Common myeloid progenitor, CD34-positive (primary cell): ENCODE data around the gene TADA2A.

Experiments
- CTCF ChIA-PET: fragments of 350-600 bp; sonication (Branson Sonifier 250); formaldehyde crosslinking; loops from one replicate; lab custom pipeline; 2021; ENCODE audit warnings: antibody characterized with exemption; lab: Charles Lee
- POLR2A ChIA-PET: fragments of 350-600 bp; sonication (Branson Sonifier 250); formaldehyde crosslinking; loops from one replicate; lab custom pipeline; 2021; ENCODE audit warnings: antibody characterized with exemption; lab: Charles Lee
- DNase-seq, 3 donors: peaks; one replicate each; pipeline versions ENCODE4 v3.0.0 to v3.0.0-alpha.2; 2013
- H3K27ac ChIP-seq, 2 experiments: 1 replicate in 1 of 2; 2 replicates in 1 of 2; pipeline ENCODE4 v1.7.0; 2013; ENCODE audit warnings: inconsistent platforms in 2 of 2, low read length in 2 of 2, mild to moderate bottlenecking in 2 of 2, low read depth in 1 of 2, moderate library complexity in 1 of 2; ENCODE audit not compliant: severe bottlenecking in 2 of 2, insufficient read depth in 1 of 2, poor library complexity in 1 of 2
- H3K27me3 ChIP-seq, 5 experiments: replicated peaks in 2 of 5; 1 replicate in 3 of 5; 2 replicates in 2 of 5; pipeline versions ENCODE4 v1.6.1 to v1.7.0; 2013; ENCODE audit warnings: low read length in 4 of 5, mild to moderate bottlenecking in 2 of 5, moderate library complexity in 2 of 5, inconsistent platforms in 1 of 5; ENCODE audit not compliant: insufficient read depth in 5 of 5, control insufficient read depth in 4 of 5
- H3K36me3 ChIP-seq, 4 experiments: 1 replicate in 2 of 4; 2 replicates in 2 of 4; pipeline versions ENCODE4 v1.6.1 to v1.7.0; 2013; ENCODE audit warnings: low read length in 3 of 4, control low read depth in 1 of 4, mild to moderate bottlenecking in 1 of 4; ENCODE audit not compliant: control insufficient read depth in 4 of 4, insufficient read depth in 4 of 4
- H3K4me1 ChIP-seq, 4 experiments: 1 replicate in 3 of 4; 2 replicates in 1 of 4; pipeline versions ENCODE4 v1.6.1 to v1.7.1; 2013; ENCODE audit warnings: low read length in 3 of 4, mild to moderate bottlenecking in 3 of 4, control low read depth in 1 of 4, inconsistent platforms in 1 of 4, moderate library complexity in 1 of 4; ENCODE audit not compliant: control insufficient read depth in 4 of 4, insufficient read depth in 4 of 4; ENCODE audit errors: control extremely low read depth in 1 of 4
- H3K4me3 ChIP-seq, 7 experiments: 1 replicate in 4 of 7; 2 replicates in 3 of 7; pipeline versions ENCODE4 v1.5.1 to v1.7.0; 2013; ENCODE audit warnings: mild to moderate bottlenecking in 7 of 7, low read length in 6 of 7, moderate library complexity in 6 of 7, inconsistent platforms in 2 of 7, low read depth in 2 of 7, control low read depth in 1 of 7; ENCODE audit not compliant: insufficient read depth in 4 of 7, control insufficient read depth in 1 of 7; ENCODE audit errors: extremely low read depth in 1 of 7
- H3K9me3 ChIP-seq, 5 experiments: 1 replicate in 4 of 5; 2 replicates in 1 of 5; pipeline versions ENCODE4 v1.6.1 to v1.7.1; 2013; ENCODE audit warnings: low read length in 4 of 5, mild to moderate bottlenecking in 2 of 5, inconsistent platforms in 1 of 5, low read depth in 1 of 5, moderate library complexity in 1 of 5; ENCODE audit not compliant: control insufficient read depth in 4 of 5, insufficient read depth in 2 of 5; ENCODE audit errors: control extremely low read depth in 1 of 5
- WGBS: methylation state at CpG from one replicate; pipeline ENCODE4 v1.1.5; 2013; ENCODE audit not compliant: insufficient coverage; 5-methylcytosine and 5-hydroxymethylcytosine counted together

TADA2A gene

GRCh38 chr17:37520174-37520573 lies 113.5 kb downstream of the TADA2A start:
- WGBS: 81% methylated on average over 6 of the region's 8 CpGs
- Histone ChIP-seq H3K27me3 (no peaks in the 10 kb centered on the region), H3K27ac (no peak overlapping the region), H3K4me3 (peak overlapping the region in 1 of 7 experiments; percentile 7), H3K36me3 (peaks cover 2 to 57% (median 30%) of the 10 kb centered on the region in 4 experiments), H3K9me3 (no peaks in the 10 kb centered on the region), H3K4me1 (peaks cover 6 to 30% (median 23%) of the 10 kb centered on the region in 4 experiments)
- ChIA-PET CTCF (interaction anchor here (1.6 to 1.7 kb wide), 2 partner anchors 8 to 10 kb away, joined by 4 to 5 read pairs; no protein-coding TSS in a partner anchor), POLR2A (interaction anchor here (0.9 kb wide), 1 partner anchor 89 kb away, joined by 3 read pairs; the partner anchor contains the start of gene SYNRG)
- DNase-seq: peak in 1 of 3 donors; percentile 2

DNA sequence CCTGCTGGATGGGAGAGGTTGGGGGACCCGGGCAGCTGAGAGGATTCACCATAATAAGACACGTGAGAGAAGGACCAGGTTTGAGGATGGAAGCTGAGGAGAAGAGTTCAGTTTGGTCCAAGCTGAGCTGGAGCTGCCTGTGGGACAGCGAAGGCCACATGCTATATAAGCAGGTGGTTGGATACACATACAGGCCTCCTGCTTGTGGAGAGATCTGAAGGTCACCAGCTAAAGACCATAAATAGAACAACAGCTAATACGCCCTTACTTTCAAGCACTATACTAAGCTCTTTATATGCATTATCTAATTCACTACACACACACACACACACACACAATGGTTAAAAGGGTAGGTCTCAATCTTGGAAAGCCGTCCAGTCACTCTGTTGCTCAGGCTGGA lies 115.1 kb downstream of the TADA2A start:
- POLR2A ChIA-PET: interaction anchor here (0.6 kb wide), 2 partner anchors 13 to 55 kb away, joined by 3 to 4 read pairs; no protein-coding TSS in a partner anchor
- Histone ChIP-seq H3K9me3 (no peaks in the 10 kb centered on the region), H3K36me3 (peaks cover 2 to 58% (median 32%) of the 10 kb centered on the region in 4 experiments), H3K4me3 (no peak overlapping the region), H3K27ac (no peak overlapping the region), H3K27me3 (no peaks in the 10 kb centered on the region), H3K4me1 (peaks cover 6 to 30% (median 23%) of the 10 kb centered on the region in 4 experiments)
- WGBS: 98% methylated on average over 3 of the region's 5 CpGs
- DNase-seq: no peak
- CTCF ChIA-PET: no interaction called here

DNA sequence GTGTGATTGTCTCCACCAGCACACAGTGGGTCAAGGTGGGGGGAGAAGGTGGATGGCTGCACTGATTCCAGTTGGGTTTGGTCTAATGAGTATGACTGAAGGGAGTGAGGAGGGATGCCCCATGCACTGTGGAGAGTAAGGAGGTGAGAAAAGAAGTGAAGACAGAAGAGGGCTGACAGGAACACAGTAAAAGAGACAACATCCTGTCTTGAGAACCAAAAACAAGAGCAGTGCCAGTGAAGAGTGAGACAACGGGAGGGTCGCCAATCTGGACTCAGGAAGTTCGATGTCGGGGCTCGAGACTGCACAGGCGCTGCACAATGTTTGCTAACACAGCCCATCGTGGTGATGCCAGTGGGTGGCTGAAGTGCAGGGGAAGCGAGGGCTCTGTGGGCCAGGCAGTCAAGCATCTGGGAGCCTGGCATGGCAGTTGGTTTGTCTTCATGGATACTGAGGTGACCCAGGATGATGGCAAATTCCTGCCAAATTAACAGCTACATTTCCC lies 117.1 kb downstream of the TADA2A start:
- H3K4me3 ChIP-seq: no peak overlapping the region
- DNase-seq: no peak
- WGBS: 89% methylated on average over 8 of the region's 8 CpGs
- peaks cover 6 to 20% (median 18%) of the 10 kb centered on the region in 4 experiments for H3K4me1 ChIP-seq
- no peaks in the 10 kb centered on the region for H3K9me3 ChIP-seq
- CTCF ChIA-PET: interaction anchor here (1.4 kb wide), 1 partner anchor 12 kb away, joined by 4 read pairs; no protein-coding TSS in a partner anchor
- POLR2A ChIA-PET: no interaction called here
- peaks cover 0 to 48% (median 29%) of the 10 kb centered on the region in 4 experiments for H3K36me3 ChIP-seq
- H3K27ac ChIP-seq: no peak overlapping the region
- no peaks in the 10 kb centered on the region for H3K27me3 ChIP-seq

- 89% methylated on average over 2 of the region's 5 CpGs for WGBS
- H3K4me3 ChIP-seq: no peak overlapping the region
- H3K4me1 ChIP-seq: no peaks in the 10 kb centered on the region
- no peak overlapping the region for H3K27ac ChIP-seq
- POLR2A ChIA-PET: no interaction called here
- peak; percentile 50 to 72 (median 72) for DNase-seq
- CTCF ChIA-PET: interaction anchor here (0.7 to 2.1 kb wide), 10 partner anchors 8 to 289 kb away, joined by 3 to 7 read pairs (median 4); no protein-coding TSS in a partner anchor
- no peaks in the 10 kb centered on the region for H3K9me3 ChIP-seq
- no peaks in the 10 kb centered on the region for H3K27me3 ChIP-seq
- H3K36me3 ChIP-seq: peaks cover 2 to 56% (median 43%) of the 10 kb centered on the region in 4 experiments
These were observed 120.7 kb downstream of the TADA2A start for GRCh38 chr17:37527249-37527851.
